Mammary epithelial cell (primary cell): Measurements from ENCODE around the gene UHRF2.

Experiments used
- CTCF ChIP-seq, 2 donors: IDR thresholded peaks in 1 of 2; conservative IDR thresholded peaks in 1 of 2; 2 replicates each; pipeline ENCODE4 v1.5.1; 2011 to 2012; ENCODE audit warnings: inconsistent platforms in 2 of 2, low read length in 2 of 2, mild to moderate bottlenecking in 2 of 2, control low read depth in 1 of 2, low read depth in 1 of 2; ENCODE audit not compliant: insufficient read depth in 1 of 2; ENCODE audit errors: extremely low read depth in 1 of 2
- EZH2 ChIP-seq: IDR thresholded peaks from 2 replicates; pipeline ENCODE4 v1.6.1; 2012; ENCODE audit warnings: low read length, inconsistent platforms, borderline replicate concordance

GRCh38 chr9:6495466-6495865, 82.5 kb downstream of the UHRF2 start:
- no peak for TF ChIP-seq CTCF (conservative IDR thresholded peaks at IDR 0.05 in 1 of 2, IDR thresholded peaks at IDR 0.05 in 1 of 2; ENCODE audit: extremely low read depth in 1 of 2, insufficient read depth in 1 of 2, low read depth in 1 of 2, low read length in 2 of 2)
- no peak for TF ChIP-seq EZH2
